ENCODE results near the gene PHACTR1.

DNA sequence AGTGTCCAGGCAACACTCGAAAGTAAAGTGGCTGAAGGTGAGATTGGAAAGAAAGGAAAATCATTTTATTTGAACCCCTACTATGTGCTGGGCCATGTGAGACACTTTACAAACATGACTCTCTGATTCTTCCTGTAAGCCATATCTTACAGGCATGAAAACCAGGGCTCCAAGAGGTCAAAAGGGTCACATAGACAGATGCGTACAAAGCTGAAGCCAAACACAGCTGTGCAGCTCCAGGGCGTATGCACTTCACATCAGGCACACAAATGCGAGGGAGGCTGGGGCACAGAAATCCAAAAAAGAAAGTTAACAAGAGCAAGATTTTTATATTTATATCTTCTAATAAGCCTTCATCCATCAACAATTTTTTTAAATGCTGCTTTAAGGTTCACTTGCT, 176.5 kb downstream of the PHACTR1 start:
- TF ChIP-seq, protein P1, sequence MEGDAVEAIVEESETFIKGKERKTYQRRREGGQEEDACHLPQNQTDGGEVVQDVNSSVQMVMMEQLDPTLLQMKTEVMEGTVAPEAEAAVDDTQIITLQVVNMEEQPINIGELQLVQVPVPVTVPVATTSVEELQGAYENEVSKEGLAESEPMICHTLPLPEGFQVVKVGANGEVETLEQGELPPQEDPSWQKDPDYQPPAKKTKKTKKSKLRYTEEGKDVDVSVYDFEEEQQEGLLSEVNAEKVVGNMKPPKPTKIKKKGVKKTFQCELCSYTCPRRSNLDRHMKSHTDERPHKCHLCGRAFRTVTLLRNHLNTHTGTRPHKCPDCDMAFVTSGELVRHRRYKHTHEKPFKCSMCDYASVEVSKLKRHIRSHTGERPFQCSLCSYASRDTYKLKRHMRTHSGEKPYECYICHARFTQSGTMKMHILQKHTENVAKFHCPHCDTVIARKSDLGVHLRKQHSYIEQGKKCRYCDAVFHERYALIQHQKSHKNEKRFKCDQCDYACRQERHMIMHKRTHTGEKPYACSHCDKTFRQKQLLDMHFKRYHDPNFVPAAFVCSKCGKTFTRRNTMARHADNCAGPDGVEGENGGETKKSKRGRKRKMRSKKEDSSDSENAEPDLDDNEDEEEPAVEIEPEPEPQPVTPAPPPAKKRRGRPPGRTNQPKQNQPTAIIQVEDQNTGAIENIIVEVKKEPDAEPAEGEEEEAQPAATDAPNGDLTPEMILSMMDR (conservative IDR thresholded peaks at IDR 0.05 in 1 of 2, IDR thresholded peaks at IDR 0.05 in 1 of 2; ENCODE audit: extremely low read depth in 1 of 2, insufficient read depth in 1 of 2, low read depth in 1 of 2, low read length in 2 of 2): no peak
- TF ChIP-seq EZH2 (IDR thresholded peaks at IDR 0.05; ENCODE audit: borderline replicate concordance, low read length): no peak
